GM12875 (cell line): ENCODE measurements around the gene PCMTD2.

Experiments used
- H3K4me3 ChIP-seq: one replicate; pipeline ENCODE4 v1.5.1; 2011; ENCODE audit warnings: low read depth, low read length, control low read depth
- TF ChIP-seq, protein P1 (sequence below): IDR thresholded peaks from 2 replicates; pipeline ENCODE4 v1.5.1; 2011; ENCODE audit warnings: low read depth, mild to moderate bottlenecking, control low read depth, inconsistent platforms, low read length, moderate library complexity, borderline replicate concordance; ENCODE audit not compliant: insufficient read depth

PCMTD2 gene

DNA sequence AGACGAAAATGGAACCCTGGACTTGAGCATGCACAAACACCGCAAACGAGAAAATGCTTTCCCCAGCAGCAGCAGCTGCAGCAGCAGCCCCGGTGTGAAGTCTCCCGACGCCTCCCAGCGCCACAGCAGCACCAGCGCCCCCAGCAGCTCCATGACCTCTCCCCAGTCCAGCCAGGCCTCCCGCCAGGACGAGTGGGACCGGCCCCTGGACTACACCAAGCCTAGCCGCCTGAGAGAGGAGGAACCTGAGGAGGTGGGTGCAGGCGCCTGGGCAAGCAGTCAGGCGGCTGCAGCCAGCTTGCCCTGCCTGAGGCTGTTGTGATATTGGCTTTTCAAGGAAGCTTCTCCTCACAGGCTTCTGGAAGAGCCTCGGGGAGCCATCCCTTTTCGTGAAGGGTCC is 35.8 kb upstream of the PCMTD2 start:
- TF ChIP-seq, protein P1, sequence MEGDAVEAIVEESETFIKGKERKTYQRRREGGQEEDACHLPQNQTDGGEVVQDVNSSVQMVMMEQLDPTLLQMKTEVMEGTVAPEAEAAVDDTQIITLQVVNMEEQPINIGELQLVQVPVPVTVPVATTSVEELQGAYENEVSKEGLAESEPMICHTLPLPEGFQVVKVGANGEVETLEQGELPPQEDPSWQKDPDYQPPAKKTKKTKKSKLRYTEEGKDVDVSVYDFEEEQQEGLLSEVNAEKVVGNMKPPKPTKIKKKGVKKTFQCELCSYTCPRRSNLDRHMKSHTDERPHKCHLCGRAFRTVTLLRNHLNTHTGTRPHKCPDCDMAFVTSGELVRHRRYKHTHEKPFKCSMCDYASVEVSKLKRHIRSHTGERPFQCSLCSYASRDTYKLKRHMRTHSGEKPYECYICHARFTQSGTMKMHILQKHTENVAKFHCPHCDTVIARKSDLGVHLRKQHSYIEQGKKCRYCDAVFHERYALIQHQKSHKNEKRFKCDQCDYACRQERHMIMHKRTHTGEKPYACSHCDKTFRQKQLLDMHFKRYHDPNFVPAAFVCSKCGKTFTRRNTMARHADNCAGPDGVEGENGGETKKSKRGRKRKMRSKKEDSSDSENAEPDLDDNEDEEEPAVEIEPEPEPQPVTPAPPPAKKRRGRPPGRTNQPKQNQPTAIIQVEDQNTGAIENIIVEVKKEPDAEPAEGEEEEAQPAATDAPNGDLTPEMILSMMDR: no peak
- H3K4me3 ChIP-seq: no peak overlapping the region

DNA sequence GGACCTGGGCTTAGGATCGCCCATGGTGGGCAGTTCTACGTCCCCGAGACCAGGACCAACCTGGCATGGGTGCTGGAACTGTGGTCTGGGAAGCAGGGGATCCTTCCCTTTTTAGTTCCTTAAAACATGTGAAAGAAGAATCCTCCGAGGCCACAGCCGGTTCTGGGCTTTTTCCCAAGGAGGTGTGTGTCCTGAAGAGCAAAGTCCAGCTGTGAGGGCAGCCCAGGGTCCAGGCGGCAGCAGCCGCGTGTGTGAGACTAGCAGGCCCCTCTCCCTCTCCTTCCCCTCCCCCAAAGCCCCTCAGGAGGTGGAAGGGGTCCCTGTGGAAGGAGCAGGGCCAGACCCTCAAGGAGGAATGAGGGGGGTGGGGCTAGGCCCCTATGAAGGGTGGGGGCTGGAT is 35.1 kb upstream of the PCMTD2 start:
- TF ChIP-seq, protein P1: no peak
- H3K4me3 ChIP-seq: no peak overlapping the region

DNA sequence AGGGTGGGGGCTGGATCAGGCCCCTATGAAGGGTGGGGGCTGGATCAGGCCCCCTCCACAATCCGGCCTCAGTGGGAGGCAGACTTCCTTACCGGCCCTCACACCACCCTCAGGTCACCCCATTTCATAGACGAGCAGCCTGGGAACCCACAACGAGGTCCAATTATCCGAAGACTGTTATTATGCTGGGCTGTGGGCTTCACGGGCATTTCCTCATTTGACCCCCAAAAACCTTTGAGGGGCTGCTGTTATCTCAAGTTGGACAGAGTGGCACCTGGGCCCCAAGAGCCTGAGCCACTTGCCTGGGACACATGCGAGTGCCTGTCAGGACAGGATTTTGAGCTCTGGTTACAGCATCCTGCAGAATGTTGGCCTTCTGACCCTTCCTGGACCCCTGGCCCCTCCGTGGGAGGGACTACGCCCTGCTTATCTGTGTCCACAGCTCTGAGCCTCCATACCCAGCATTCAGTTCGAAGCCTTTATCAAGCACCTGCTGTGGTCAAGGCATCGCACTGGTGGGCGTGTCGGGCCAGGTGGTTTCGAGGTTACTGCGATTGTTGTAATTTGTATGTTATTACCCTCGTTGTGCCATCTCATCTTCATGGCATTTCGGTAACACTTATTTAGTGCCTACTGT is 34.5 kb upstream of the PCMTD2 start:
- TF ChIP-seq, protein P1: no peak

DNA sequence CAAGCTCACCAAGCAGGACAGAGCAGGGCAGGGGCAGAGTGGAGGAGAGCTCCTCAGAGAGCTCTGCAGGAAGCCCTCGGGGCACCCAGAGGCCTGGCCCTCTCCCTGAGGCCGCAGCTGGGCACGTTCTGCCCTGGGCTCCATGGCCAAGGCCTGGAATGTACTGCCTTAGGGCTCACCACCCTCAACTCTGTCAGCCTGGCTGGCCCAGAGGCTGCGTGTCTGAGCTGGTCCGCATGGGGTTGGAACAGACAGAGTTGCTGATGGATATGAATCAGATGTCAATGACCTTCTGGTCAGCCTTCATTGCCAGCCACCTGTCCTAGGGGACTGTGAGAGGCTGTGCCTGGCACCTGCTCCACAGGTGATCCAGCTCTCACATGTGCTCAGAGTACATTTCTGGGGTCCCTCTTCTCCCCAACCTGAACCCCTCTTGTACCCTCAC is 33.2 kb upstream of the PCMTD2 start:
- no peak overlapping the region for H3K4me3 ChIP-seq
- TF ChIP-seq, protein P1: no peak

More for the DNA sequence above, 34.5 kb upstream of the PCMTD2 start:
- H3K4me3 ChIP-seq: no peak overlapping the region

DNA sequence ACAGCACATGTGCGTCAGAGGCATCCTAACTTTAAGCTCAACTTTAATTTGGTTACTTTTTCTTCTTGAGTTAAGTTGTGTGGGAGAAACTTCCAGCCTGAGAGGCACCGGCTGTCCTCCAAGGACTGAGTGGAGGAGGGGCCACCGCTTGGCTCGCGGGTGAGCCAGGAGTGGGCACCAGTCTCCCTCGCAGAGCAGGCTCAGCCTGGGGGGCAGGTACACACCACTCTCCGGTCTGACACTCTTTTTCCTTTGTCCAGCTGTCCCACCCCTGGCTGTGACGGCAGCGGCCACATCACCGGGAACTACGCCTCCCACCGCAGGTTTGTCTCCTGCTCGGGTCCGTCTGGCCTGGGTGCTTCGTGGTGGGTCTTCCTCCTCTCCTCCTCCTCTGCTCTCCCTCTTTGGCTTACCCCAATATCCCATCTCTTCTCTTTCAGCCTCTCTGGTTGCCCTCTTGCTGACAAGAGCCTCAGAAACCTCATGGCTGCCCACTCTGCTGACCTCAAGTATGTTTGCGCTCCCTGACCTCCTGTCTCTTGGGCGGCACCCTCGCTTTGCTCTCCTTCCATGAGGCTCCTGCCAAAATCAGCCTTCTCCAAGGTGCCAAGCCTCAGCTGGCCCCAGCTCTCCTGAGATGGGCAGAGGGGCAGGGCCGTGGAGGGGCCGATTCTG is 32.6 kb upstream of the PCMTD2 start:
- H3K4me3 ChIP-seq: no peak overlapping the region
- TF ChIP-seq, protein P1: no peak

DNA sequence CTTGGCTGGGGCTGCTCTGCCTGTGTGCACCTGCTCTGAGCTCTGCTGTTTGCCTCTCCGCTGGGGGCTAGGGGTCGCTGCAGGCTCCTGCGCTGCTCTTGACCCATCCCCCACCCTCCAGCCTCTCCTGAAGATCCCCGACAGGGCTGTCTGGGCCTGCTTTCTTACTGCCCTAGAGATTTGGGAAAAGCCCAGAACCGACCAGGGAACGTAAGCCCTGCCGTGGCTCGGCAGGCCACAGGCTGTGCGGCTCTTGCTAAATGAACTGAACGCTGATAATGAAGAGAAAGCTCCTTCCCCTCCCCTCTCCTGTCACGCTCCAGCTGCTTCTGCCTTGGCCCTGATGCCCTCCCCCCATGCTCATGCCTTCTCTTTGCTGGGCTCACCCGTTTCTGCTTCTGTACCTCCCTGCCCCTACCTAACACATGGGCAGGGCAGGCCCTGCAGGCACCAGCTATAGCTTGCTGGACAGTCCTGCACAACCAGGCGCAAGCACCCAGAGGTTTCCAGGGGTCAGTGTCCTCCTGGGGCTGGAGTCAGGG is 32.0 kb upstream of the PCMTD2 start:
- TF ChIP-seq, protein P1: peak; percentile 29; the same call in 1 of the 2 replicates
- no peak overlapping the region for H3K4me3 ChIP-seq
